Naive B cell (primary cell): ENCODE measurements around the gene SORCS2. TPM values are rescaled to one million over a fixed set of nuclear protein-coding genes. Genes with fewer than 3 reads are reported as not detected.
"Not testable (repeated sequence)": the region's sequence is repeated elsewhere in the genome, so short reads cannot be mapped to it uniquely, and the experiment has no call there.

Experiments used
- ATAC-seq, 2 donors: fragments of 150-1000 bp; cut with Tn5 transposase; 2 replicates each; pipeline ENCODE4 v1.10.0; 2021; ENCODE audit warnings: low read depth in 2 of 2, mild to moderate bottlenecking in 2 of 2, moderate library complexity in 2 of 2
- DNase-seq: peaks from one replicate; pipeline ENCODE4 v3.0.0; 2022
- H3K27ac Mint-ChIP-seq, 6 donors: one replicate each; pipeline ENCODE4 v1.8.0; 2020 to 2022; ENCODE audit warnings: mild to moderate bottlenecking in 6 of 6, mixed read lengths in 6 of 6, moderate library complexity in 5 of 6, inconsistent platforms in 2 of 6
- H3K27me3 Mint-ChIP-seq, 3 donors: one replicate each; pipeline ENCODE4 v1.8.0; 2021 to 2022; ENCODE audit warnings: mixed read lengths in 3 of 3, mild to moderate bottlenecking in 1 of 3
- H3K36me3 Mint-ChIP-seq, 2 donors: one replicate each; pipeline ENCODE4 v1.8.0; 2020 to 2022; ENCODE audit warnings: mixed read lengths in 2 of 2, inconsistent platforms in 1 of 2, mild to moderate bottlenecking in 1 of 2
- H3K4me1 Mint-ChIP-seq, 3 donors: one replicate each; pipeline ENCODE4 v1.8.0; 2020 to 2022; ENCODE audit warnings: mixed read lengths in 3 of 3, inconsistent platforms in 1 of 3, mild to moderate bottlenecking in 1 of 3, moderate library complexity in 1 of 3
- H3K4me3 Mint-ChIP-seq, 8 donors: one replicate each; pipeline ENCODE4 v1.8.0; 2020 to 2022; ENCODE audit warnings: mild to moderate bottlenecking in 8 of 8, mixed read lengths in 8 of 8, moderate library complexity in 8 of 8, inconsistent platforms in 2 of 8
- H3K9me3 Mint-ChIP-seq, 7 donors: one replicate each; pipeline ENCODE4 v1.8.0; 2020 to 2022; ENCODE audit warnings: mixed read lengths in 7 of 7, mild to moderate bottlenecking in 5 of 7, inconsistent platforms in 2 of 7, moderate library complexity in 1 of 7
- polyA plus RNA-seq, 6 donors: library from polyadenylated mRNA; unstranded; fragments of 300-500 nt; fragmentation: Illumina TruSeq; gene quantifications; one replicate each; pipeline ENCODE4 v1.2.3, GENCODE V29; 2021; ENCODE audit warnings: low read depth in 6 of 6

SORCS2 gene
- polyA plus RNA-seq, 6 donors from 2014 or later = not detected

- no peak for ATAC-seq
- Mint-ChIP-seq H3K9me3 (peaks cover 2 to 24% (median 8%) of the 10 kb centered on the region in 7 donors), H3K27ac (no peak overlapping the region), H3K4me1 (no peaks in the 10 kb centered on the region), H3K36me3 (no peaks in the 10 kb centered on the region), H3K27me3 (peaks cover 0 to 6% (median 0%) of the 10 kb centered on the region in 3 donors), H3K4me3 (no peak overlapping the region)
- no peak for DNase-seq
These were observed 395.4 kb downstream of the SORCS2 start for GRCh38 chr4:7587433-7588405.

GRCh38 chr4:7590189-7590588 lies 397.9 kb downstream of the SORCS2 start:
- H3K27me3 Mint-ChIP-seq = peaks cover 0 to 6% (median 0%) of the 10 kb centered on the region in 3 donors
- no peak for ATAC-seq
- no peak for DNase-seq
- H3K4me3 Mint-ChIP-seq = no peak overlapping the region
- peaks cover 0 to 17% (median 7%) of the 10 kb centered on the region in 7 donors for H3K9me3 Mint-ChIP-seq
- H3K27ac Mint-ChIP-seq = no peak overlapping the region
- H3K36me3 Mint-ChIP-seq = no peaks in the 10 kb centered on the region
- no peaks in the 10 kb centered on the region for H3K4me1 Mint-ChIP-seq

- H3K9me3 Mint-ChIP-seq = peaks cover 0 to 16% (median 9%) of the 10 kb centered on the region in 7 donors
- no peaks in the 10 kb centered on the region for H3K4me1 Mint-ChIP-seq
- no peak overlapping the region for H3K4me3 Mint-ChIP-seq
- no peaks in the 10 kb centered on the region for H3K36me3 Mint-ChIP-seq
- ATAC-seq (no peak), DNase-seq (no peak)
- H3K27me3 Mint-ChIP-seq = peaks cover 0 to 13% (median 0%) of the 10 kb centered on the region in 3 donors
- H3K27ac Mint-ChIP-seq = no peak overlapping the region
These were observed 398.6 kb downstream of the SORCS2 start for GRCh38 chr4:7590899-7591298.

- no peak overlapping the region for H3K4me3 Mint-ChIP-seq
- peaks cover 0 to 14% (median 0%) of the 10 kb centered on the region in 3 donors for H3K27me3 Mint-ChIP-seq
- ATAC-seq = no peak
These were observed 399.2 kb downstream of the SORCS2 start for GRCh38 chr4:7591409-7592053.

GRCh38 chr4:7593646-7594412 lies 401.5 kb downstream of the SORCS2 start:
- no peak overlapping the region for H3K27ac Mint-ChIP-seq
- H3K36me3 Mint-ChIP-seq = no peaks in the 10 kb centered on the region
- no peak for ATAC-seq
- peaks cover 0 to 5% (median under 1%) of the 10 kb centered on the region in 7 donors for H3K9me3 Mint-ChIP-seq
- peaks cover 0 to 10% (median 0%) of the 10 kb centered on the region in 3 donors for H3K27me3 Mint-ChIP-seq
- H3K4me3 Mint-ChIP-seq = peak overlapping the region in 1 of 8 donors; percentile 3
- DNase-seq = no peak
- H3K4me1 Mint-ChIP-seq = no peaks in the 10 kb centered on the region

More at GRCh38 chr4:7591409-7592053, 399.2 kb downstream of the SORCS2 start:
- no peak for DNase-seq
- no peak overlapping the region for H3K27ac Mint-ChIP-seq
- H3K9me3 Mint-ChIP-seq = peaks cover 0 to 10% (median 7%) of the 10 kb centered on the region in 7 donors
- no peaks in the 10 kb centered on the region for H3K36me3 Mint-ChIP-seq
- no peaks in the 10 kb centered on the region for H3K4me1 Mint-ChIP-seq

GRCh38 chr4:7595934-7596461 lies 403.7 kb downstream of the SORCS2 start:
- Mint-ChIP-seq H3K27ac (no peak overlapping the region), H3K4me1 (no peaks in the 10 kb centered on the region), H3K27me3 (peaks cover 0 to 8% (median 0%) of the 10 kb centered on the region in 3 donors), H3K36me3 (no peaks in the 10 kb centered on the region), H3K4me3 (no peak overlapping the region), H3K9me3 (peaks cover 0 to 3% (median 2%) of the 10 kb centered on the region in 7 donors)
- DNase-seq (no peak), ATAC-seq (no peak)

GRCh38 chr4:7596918-7597606 lies 404.7 kb downstream of the SORCS2 start:
- Mint-ChIP-seq H3K9me3 (peaks cover 0 to 8% (median 5%) of the 10 kb centered on the region in 7 donors), H3K27ac (no peak overlapping the region), H3K27me3 (peaks cover 0 to 8% (median 0%) of the 10 kb centered on the region in 3 donors), H3K4me3 (no peak overlapping the region), H3K4me1 (no peaks in the 10 kb centered on the region), H3K36me3 (no peaks in the 10 kb centered on the region)
- ATAC-seq = no peak
- DNase-seq = no peak

- Mint-ChIP-seq H3K27ac (no peak overlapping the region), H3K36me3 (no peaks in the 10 kb centered on the region), H3K9me3 (peaks cover 8 to 13% (median 11%) of the 10 kb centered on the region in 7 donors), H3K4me1 (no peaks in the 10 kb centered on the region), H3K27me3 (peaks cover 0 to 8% (median 0%) of the 10 kb centered on the region in 3 donors), H3K4me3 (no peak overlapping the region)
- DNase-seq = no peak
- ATAC-seq = no peak
These were observed 406.8 kb downstream of the SORCS2 start for GRCh38 chr4:7598939-7599790.

GRCh38 chr4:7600247-7600646 lies 407.9 kb downstream of the SORCS2 start:
- peaks cover 0 to 8% (median 0%) of the 10 kb centered on the region in 3 donors for H3K27me3 Mint-ChIP-seq
- ATAC-seq = no peak
- H3K4me1 Mint-ChIP-seq = no peaks in the 10 kb centered on the region
- peak overlapping the region in 1 of 6 donors; percentile 10 for H3K27ac Mint-ChIP-seq
- H3K36me3 Mint-ChIP-seq = no peaks in the 10 kb centered on the region
- H3K9me3 Mint-ChIP-seq = peaks cover 10 to 20% (median 13%) of the 10 kb centered on the region in 7 donors
- DNase-seq = no peak
- peak overlapping the region in 1 of 8 donors; percentile 1 for H3K4me3 Mint-ChIP-seq

GRCh38 chr4:7602166-7602565 lies 409.8 kb downstream of the SORCS2 start:
- not testable (repeated sequence) for H3K27ac Mint-ChIP-seq, H3K27me3 Mint-ChIP-seq, H3K36me3 Mint-ChIP-seq, DNase-seq, H3K4me1 Mint-ChIP-seq, H3K4me3 Mint-ChIP-seq, ATAC-seq
- H3K9me3 Mint-ChIP-seq = peaks cover 8 to 20% (median 13%) of the 10 kb centered on the region in 7 donors

GRCh38 chr4:7607156-7607910 lies 415.0 kb downstream of the SORCS2 start:
- H3K9me3 Mint-ChIP-seq = peaks cover 5 to 20% (median 13%) of the 10 kb centered on the region in 7 donors
- H3K4me1 Mint-ChIP-seq = no peaks in the 10 kb centered on the region
- DNase-seq (no peak), ATAC-seq (no peak)
- H3K27me3 Mint-ChIP-seq = no peaks in the 10 kb centered on the region
- no peaks in the 10 kb centered on the region for H3K36me3 Mint-ChIP-seq
- H3K27ac Mint-ChIP-seq = no peak overlapping the region
- no peak overlapping the region for H3K4me3 Mint-ChIP-seq
